HG02943 (cell line): ENCODE measurements around the gene GKN2.

Experiments used
- ATAC-seq: cut with Tn5 transposase; IDR thresholded peaks from one replicate; pipeline ENCODE4 v1.9.1; 2021; ENCODE audit warnings: mild to moderate bottlenecking, low read depth, moderate library complexity; ENCODE audit not compliant: unreplicated experiment

Gene GKN2

GRCh38 chr2:68952887-68953521 is at the start of gene GKN2:
GKN2 (minus strand) TSS chr2:68952893; CDS start chr2:68952861, 32 bp downstream.
- no peak for ATAC-seq

GRCh38 chr2:69001879-69002278 is 49.2 kb upstream of the GKN2 start:
- ATAC-seq: no peak

- ATAC-seq: no peak
These were observed 44.7 kb upstream of the GKN2 start for GRCh38 chr2:68997401-68997800.

- no peak for ATAC-seq
These were observed 43.2 kb upstream of the GKN2 start for GRCh38 chr2:68995916-68996315.

GRCh38 chr2:68994864-68995263 is 42.2 kb upstream of the GKN2 start:
- no peak for ATAC-seq

GRCh38 chr2:68993660-68994059 is 41.0 kb upstream of the GKN2 start:
- ATAC-seq: no peak

- no peak for ATAC-seq
These were observed 40.2 kb upstream of the GKN2 start for GRCh38 chr2:68992933-68993332.

- no peak for ATAC-seq
These were observed 39.6 kb upstream of the GKN2 start for GRCh38 chr2:68992341-68992740.

GRCh38 chr2:68989035-68989434 is 36.3 kb upstream of the GKN2 start:
- ATAC-seq: no peak

- no peak for ATAC-seq
These were observed 34.4 kb upstream of the GKN2 start for GRCh38 chr2:68987021-68987503.

GRCh38 chr2:68980956-68981355 is 28.3 kb upstream of the GKN2 start:
- ATAC-seq: no peak

- ATAC-seq: no peak
These were observed 25.4 kb upstream of the GKN2 start for GRCh38 chr2:68978098-68978497.

- no peak for ATAC-seq
These were observed 24.8 kb upstream of the GKN2 start for GRCh38 chr2:68977453-68977852.

- ATAC-seq: no peak
These were observed 23.2 kb upstream of the GKN2 start for GRCh38 chr2:68975844-68976243.

GRCh38 chr2:68974946-68975665 is 22.4 kb upstream of the GKN2 start:
- ATAC-seq: no peak

- ATAC-seq: no peak
These were observed 21.6 kb upstream of the GKN2 start, which contains the start of gene GKN1 for GRCh38 chr2:68974251-68974650. GKN1 (plus strand) TSS chr2:68974636; CDS start chr2:68974678, 42 bp downstream.

- ATAC-seq: no peak
These were observed 19.0 kb upstream of the GKN2 start for GRCh38 chr2:68971591-68972231.

GRCh38 chr2:68970566-68971265 is 18.0 kb upstream of the GKN2 start:
- no peak for ATAC-seq

GRCh38 chr2:68969736-68970490 is 17.2 kb upstream of the GKN2 start:
- ATAC-seq: no peak

GRCh38 chr2:68968221-68968620 is 15.5 kb upstream of the GKN2 start:
- no peak for ATAC-seq
